CD4-positive, alpha-beta T cell (primary cell): ENCODE results near the gene SPATS2L. TPM values are rescaled to one million over a fixed set of nuclear protein-coding genes. Genes with fewer than 3 reads are reported as not detected.

ENCODE experiments used
- ATAC-seq: fragments of 200-7000 bp; cut with Tn5 transposase; one replicate; pipeline ENCODE4 v1.10.0; 2022; ENCODE audit warnings: mild to moderate bottlenecking; ENCODE audit not compliant: poor library complexity
- CTCF ChIA-PET: fragments of 350-600 bp; sonication (Branson Sonifier 250); formaldehyde crosslinking; loops from one replicate; lab custom pipeline; 2021; ENCODE audit warnings: antibody characterized with exemption, inconsistent platforms; lab: Charles Lee
- POLR2A ChIA-PET: fragments of 350-600 bp; sonication (Branson Sonifier 250); formaldehyde crosslinking; loops from one replicate; lab custom pipeline; 2021; ENCODE audit warnings: antibody characterized with exemption, inconsistent platforms; lab: Charles Lee
- DNase-seq, 14 experiments: peaks; one replicate each; pipeline ENCODE4 v3.0.0-alpha.2; 2013 to 2020; ENCODE audit warnings: mixed read lengths in 2 of 14
- H3K27ac ChIP-seq, 2 donors: one replicate each; pipeline versions ENCODE4 v1.5.1 to v1.7.0; 2013; ENCODE audit warnings: low read length in 2 of 2, low read depth in 1 of 2, mild to moderate bottlenecking in 1 of 2
- H3K27me3 ChIP-seq, 2 experiments: 1 replicate in 1 of 2; 2 replicates in 1 of 2; pipeline versions ENCODE4 v1.6.1 to v1.7.0; 2013; ENCODE audit warnings: low read length in 2 of 2, control low read depth in 1 of 2, mild to moderate bottlenecking in 1 of 2, moderate library complexity in 1 of 2; ENCODE audit not compliant: insufficient read depth in 2 of 2, control insufficient read depth in 1 of 2
- H3K36me3 ChIP-seq: one replicate; pipeline ENCODE4 v1.6.1; 2013; ENCODE audit warnings: low read length, control low read depth; ENCODE audit not compliant: insufficient read depth
- H3K4me1 ChIP-seq: one replicate; pipeline ENCODE4 v1.6.1; 2013; ENCODE audit warnings: low read length, control low read depth; ENCODE audit not compliant: insufficient read depth
- H3K4me3 ChIP-seq: one replicate; pipeline ENCODE4 v1.5.1; 2013; ENCODE audit warnings: mild to moderate bottlenecking, low read length, moderate library complexity
- H3K9me3 ChIP-seq, 2 experiments: 1 replicate in 1 of 2; 2 replicates in 1 of 2; pipeline versions ENCODE4 v1.6.1 to v1.7.0; 2013; ENCODE audit warnings: low read length in 2 of 2, mild to moderate bottlenecking in 2 of 2, control low read depth in 1 of 2, moderate library complexity in 1 of 2; ENCODE audit not compliant: control insufficient read depth in 1 of 2, insufficient read depth in 1 of 2
- H3K27ac Mint-ChIP-seq: one replicate; pipeline ENCODE4 v1.8.0; 2020; ENCODE audit warnings: mixed read lengths
- H3K27me3 Mint-ChIP-seq: one replicate; pipeline ENCODE4 v1.8.0; 2021; ENCODE audit warnings: mixed read lengths
- H3K36me3 Mint-ChIP-seq: one replicate; pipeline ENCODE4 v1.8.0; 2021; ENCODE audit warnings: low read depth, mixed read lengths
- H3K4me1 Mint-ChIP-seq: one replicate; pipeline ENCODE4 v1.8.0; 2021; ENCODE audit warnings: low read depth, mixed read lengths
- H3K4me3 Mint-ChIP-seq: one replicate; pipeline ENCODE4 v1.8.0; 2020; ENCODE audit warnings: mild to moderate bottlenecking, mixed read lengths
- H3K9me3 Mint-ChIP-seq: one replicate; pipeline ENCODE4 v1.8.0; 2020; ENCODE audit warnings: mixed read lengths
- CTCF ChIP-seq: fragments of 200-600 bp; IDR thresholded peaks from one replicate; pipeline ENCODE4 v1.8.0; 2022; ENCODE audit warnings: antibody characterized with exemption, mild to moderate bottlenecking
- intact Hi-C, 2 experiments: fragments of 100-400 bp; cut with DNase I in 1 of 2; cut with micrococcal nuclease in 1 of 2; formaldehyde crosslinking; loops; one replicate each; pipeline versions ENCODE4 v1.15.1 to v1.9.0; 2023 to 2025; cut with DNase I, micrococcal nuclease
- total RNA-seq, 174 experiments: library from RNA in 2 of 174; stranded (reverse) in 2 of 174; gene quantifications; one replicate each; pipeline ENCODE4 v1.2.3 and lab custom pipeline; 2021 to 2026

SPATS2L gene
- total RNA-seq, 2 experiments from 2014 or later = 4.0 to 4.4 TPM

GRCh38 chr2:200311139-200311538 is 4.6 kb downstream of the SPATS2L start:
- POLR2A ChIA-PET = no interaction called here
- intact Hi-C loops = no loop called here

GRCh38 chr2:200314976-200315567 is 8.6 kb downstream of the SPATS2L start:
- no peaks in the 10 kb centered on the region for H3K4me1 Mint-ChIP-seq
- H3K27me3 Mint-ChIP-seq = peaks cover 23% of the 10 kb centered on the region
- no peak overlapping the region for H3K27ac ChIP-seq
- H3K36me3 ChIP-seq = no peaks in the 10 kb centered on the region
- intact Hi-C loops = no loop called here
- TF ChIP-seq CTCF = no peak
- H3K4me3 ChIP-seq = no peak overlapping the region
- no peaks in the 10 kb centered on the region for H3K27me3 ChIP-seq
- no peaks in the 10 kb centered on the region for H3K9me3 ChIP-seq
- ChIA-PET CTCF (no interaction called here), POLR2A (no interaction called here)
- H3K4me1 ChIP-seq = no peaks in the 10 kb centered on the region
- H3K4me3 Mint-ChIP-seq = no peak overlapping the region
- ATAC-seq (no peak), DNase-seq (no peak)
- no peaks in the 10 kb centered on the region for H3K36me3 Mint-ChIP-seq
- H3K27ac Mint-ChIP-seq = no peak overlapping the region
- no peaks in the 10 kb centered on the region for H3K9me3 Mint-ChIP-seq

More at GRCh38 chr2:200311139-200311538, 4.6 kb downstream of the SPATS2L start:
- Histone ChIP-seq H3K4me3 (no peak overlapping the region), H3K4me1 (no peaks in the 10 kb centered on the region), H3K27ac (no peak overlapping the region), H3K36me3 (no peaks in the 10 kb centered on the region), H3K9me3 (no peaks in the 10 kb centered on the region), H3K27me3 (no peaks in the 10 kb centered on the region)
- Mint-ChIP-seq H3K27me3 (peaks cover 32% of the 10 kb centered on the region), H3K27ac (no peak overlapping the region), H3K4me1 (peaks cover 20% of the 10 kb centered on the region), H3K4me3 (no peak overlapping the region), H3K36me3 (peaks cover 3% of the 10 kb centered on the region), H3K9me3 (no peaks in the 10 kb centered on the region)
- ATAC-seq (no peak), DNase-seq (no peak)
- no peak for TF ChIP-seq CTCF
- CTCF ChIA-PET = no interaction called here

GRCh38 chr2:200317975-200318374 is 11.5 kb downstream of the SPATS2L start:
- Mint-ChIP-seq H3K36me3 (no peaks in the 10 kb centered on the region), H3K9me3 (no peaks in the 10 kb centered on the region), H3K4me3 (no peak overlapping the region), H3K27ac (no peak overlapping the region), H3K27me3 (peaks cover 14% of the 10 kb centered on the region), H3K4me1 (no peaks in the 10 kb centered on the region)
- ChIA-PET POLR2A (no interaction called here), CTCF (no interaction called here)
- Histone ChIP-seq H3K4me3 (no peak overlapping the region), H3K36me3 (no peaks in the 10 kb centered on the region), H3K27me3 (no peaks in the 10 kb centered on the region), H3K9me3 (no peaks in the 10 kb centered on the region), H3K27ac (no peak overlapping the region), H3K4me1 (no peaks in the 10 kb centered on the region)
- TF ChIP-seq CTCF = no peak
- no peak for ATAC-seq
- intact Hi-C loops = no loop called here
- DNase-seq = no peak
